Spinal cord (tissue), 10 donors: ENCODE data around the gene MTCL1. TPM values are rescaled to one million over a fixed set of nuclear protein-coding genes. Genes with fewer than 3 reads are reported as not detected.
A peak's percentile ranks its signal among the peaks of the same experiment; 100 is the strongest.

ENCODE experiments used
- DNase-seq, 6 donors: peaks; one replicate each; pipeline versions ENCODE4 v3.0.0 to v3.0.0-alpha.2; 2013 to 2015; ENCODE audit warnings: low spot score in 6 of 6, low read depth in 4 of 6
- H3K27ac ChIP-seq: one replicate; pipeline ENCODE4 v1.5.1; 2013; ENCODE audit warnings: low read depth, low read length, control low read depth
- H3K27me3 ChIP-seq: one replicate; pipeline ENCODE4 v1.6.1; 2013; ENCODE audit warnings: low read length; ENCODE audit not compliant: control insufficient read depth, insufficient read depth
- H3K36me3 ChIP-seq: one replicate; pipeline ENCODE4 v1.6.1; 2013; ENCODE audit warnings: low read length; ENCODE audit not compliant: control insufficient read depth, insufficient read depth
- H3K4me1 ChIP-seq: one replicate; pipeline ENCODE4 v1.6.1; 2013; ENCODE audit warnings: low read length; ENCODE audit not compliant: control insufficient read depth, insufficient read depth
- H3K4me3 ChIP-seq: one replicate; pipeline ENCODE4 v1.5.1; 2013; ENCODE audit warnings: low read depth, low read length, control low read depth
- H3K9me3 ChIP-seq: one replicate; pipeline ENCODE4 v1.6.1; 2013; ENCODE audit warnings: low read length; ENCODE audit not compliant: control insufficient read depth, insufficient read depth
- WGBS: methylation state at CpG from one replicate; pipeline ENCODE4 v1.1.5; 2013; ENCODE audit warnings: missing lambda C conversion rate; ENCODE audit not compliant: insufficient coverage; 5-methylcytosine and 5-hydroxymethylcytosine counted together
- polyA plus RNA-seq, 2 donors: library from polyadenylated mRNA; unstranded; fragments of 120-200 nt; gene quantifications; one replicate each; pipeline ENCODE4 v1.2.1, GENCODE V29; 2013; ENCODE audit not compliant: insufficient read length in 2 of 2
- total RNA-seq, 2 donors: library from RNA; depleted of rRNA in 1 of 2; stranded (reverse); fragments of 120-200 nt in 1 of 2; fragments of >200 nt in 1 of 2; gene quantifications; one replicate each; pipeline versions ENCODE4 v1.2.3 to v1.2.4, GENCODE V29; 2013 to 2014
- donor health status: healthy.

MTCL1 gene
- total and polyA plus RNA-seq, 4 donors, result 11.3 to 24.8 (median 19.2) TPM

GRCh38 chr18:8828798-8829197, 123.4 kb downstream of the MTCL1 start:
- no peaks in the 10 kb centered on the region for H3K27me3 ChIP-seq
- H3K4me3 ChIP-seq, result no peak overlapping the region
- no peaks in the 10 kb centered on the region for H3K4me1 ChIP-seq
- H3K36me3 ChIP-seq, result peaks cover 30% of the 10 kb centered on the region
- H3K9me3 ChIP-seq, result no peaks in the 10 kb centered on the region
- no peak for DNase-seq
- H3K27ac ChIP-seq, result no peak overlapping the region
- WGBS, result 92% methylated on average over 10 of the region's 10 CpGs

- Histone ChIP-seq H3K27ac (no peak overlapping the region), H3K36me3 (peaks cover 15% of the 10 kb centered on the region), H3K4me1 (no peaks in the 10 kb centered on the region), H3K4me3 (no peak overlapping the region), H3K9me3 (no peaks in the 10 kb centered on the region), H3K27me3 (no peaks in the 10 kb centered on the region)
- DNase-seq, result no peak
- 86% methylated on average over 13 of the region's 16 CpGs for WGBS
Measured at GRCh38 chr18:8830067-8831060, 125.0 kb downstream of the MTCL1 start.

- H3K4me1 ChIP-seq, result no peaks in the 10 kb centered on the region
- 60% methylated on average over 1 of the region's 3 CpGs for WGBS
- no peaks in the 10 kb centered on the region for H3K27me3 ChIP-seq
- H3K36me3 ChIP-seq, result peaks cover 7% of the 10 kb centered on the region
- no peak overlapping the region for H3K4me3 ChIP-seq
- no peak for DNase-seq
- no peak overlapping the region for H3K27ac ChIP-seq
- no peaks in the 10 kb centered on the region for H3K9me3 ChIP-seq
Measured at GRCh38 chr18:8831112-8831511, 125.8 kb downstream of the MTCL1 start.

- H3K27ac ChIP-seq, result no peak overlapping the region
- peaks cover 6% of the 10 kb centered on the region for H3K36me3 ChIP-seq
- no peak for DNase-seq
- H3K4me1 ChIP-seq, result no peaks in the 10 kb centered on the region
- H3K27me3 ChIP-seq, result no peaks in the 10 kb centered on the region
- H3K4me3 ChIP-seq, result no peak overlapping the region
- no peaks in the 10 kb centered on the region for H3K9me3 ChIP-seq
- 91% methylated on average over 13 of the region's 14 CpGs for WGBS
Measured at GRCh38 chr18:8831531-8831930, 126.2 kb downstream of the MTCL1 start.

- peaks cover 3% of the 10 kb centered on the region for H3K36me3 ChIP-seq
- H3K4me1 ChIP-seq, result no peaks in the 10 kb centered on the region
- 83% methylated on average over 1 of the region's 2 CpGs for WGBS
- H3K27ac ChIP-seq, result no peak overlapping the region
- DNase-seq, result no peak
- H3K27me3 ChIP-seq, result no peaks in the 10 kb centered on the region
- H3K9me3 ChIP-seq, result peaks cover 4% of the 10 kb centered on the region
- no peak overlapping the region for H3K4me3 ChIP-seq
Measured at GRCh38 chr18:8833480-8833879, 128.1 kb downstream of the MTCL1 start.

GRCh38 chr18:8834881-8835280, 129.5 kb downstream of the MTCL1 start:
- no peaks in the 10 kb centered on the region for H3K4me1 ChIP-seq
- H3K4me3 ChIP-seq, result no peak overlapping the region
- no peaks in the 10 kb centered on the region for H3K27me3 ChIP-seq
- DNase-seq, result no peak
- peaks cover 3% of the 10 kb centered on the region for H3K36me3 ChIP-seq
- WGBS, result 77% methylated on average over 6 of the region's 6 CpGs
- H3K27ac ChIP-seq, result no peak overlapping the region
- H3K9me3 ChIP-seq, result peaks cover 4% of the 10 kb centered on the region

- no peaks in the 10 kb centered on the region for H3K27me3 ChIP-seq
- 48% methylated on average over 2 of the region's 3 CpGs for WGBS
- DNase-seq, result peak in 1 of 6 donors; percentile 9
- peaks cover 4% of the 10 kb centered on the region for H3K9me3 ChIP-seq
- H3K4me1 ChIP-seq, result no peaks in the 10 kb centered on the region
- no peak overlapping the region for H3K4me3 ChIP-seq
- H3K27ac ChIP-seq, result no peak overlapping the region
- peaks cover 3% of the 10 kb centered on the region for H3K36me3 ChIP-seq
Measured at GRCh38 chr18:8835521-8835953, 130.2 kb downstream of the MTCL1 start.

GRCh38 chr18:8839281-8839680, 133.9 kb downstream of the MTCL1 start:
- no peaks in the 10 kb centered on the region for H3K36me3 ChIP-seq
- peak in 1 of 6 donors; percentile 51 for DNase-seq

GRCh38 chr18:8841781-8842485, 136.6 kb downstream of the MTCL1 start:
- Histone ChIP-seq H3K27me3 (no peaks in the 10 kb centered on the region), H3K4me1 (peaks cover 5% of the 10 kb centered on the region), H3K4me3 (no peak overlapping the region), H3K9me3 (peaks cover 2% of the 10 kb centered on the region), H3K27ac (no peak overlapping the region), H3K36me3 (no peaks in the 10 kb centered on the region)
- 80% methylated on average over 1 of the region's 4 CpGs for WGBS
- DNase-seq, result no peak

More at GRCh38 chr18:8839281-8839680, 133.9 kb downstream of the MTCL1 start:
- H3K27ac ChIP-seq, result no peak overlapping the region
- H3K4me3 ChIP-seq, result no peak overlapping the region
- no peaks in the 10 kb centered on the region for H3K4me1 ChIP-seq
- WGBS, result 35% methylated on average over 3 of the region's 3 CpGs
- H3K9me3 ChIP-seq, result peaks cover 4% of the 10 kb centered on the region
- no peaks in the 10 kb centered on the region for H3K27me3 ChIP-seq
